ENCODE data around the gene CCL1.

The CCL1 gene

GRCh38 chr17:34363183-34363661 is at the start of gene CCL1:
TSS of gene CCL1 (minus strand) at chr17:34363233. CDS start at chr17:34363161, 72 bp downstream.
- DNase-seq (ENCODE audit: low read depth in 1 of 2, low spot score in 1 of 2): no peak

- DNase-seq (ENCODE audit: low read depth in 1 of 2, low spot score in 1 of 2): no peak
These were observed 49.5 kb upstream of the CCL1 start for GRCh38 chr17:34412534-34412933.

- DNase-seq (ENCODE audit: low read depth in 1 of 2, low spot score in 1 of 2): no peak
These were observed 48.8 kb upstream of the CCL1 start for GRCh38 chr17:34411646-34412421.

- no peak for DNase-seq (ENCODE audit: low read depth in 1 of 2, low spot score in 1 of 2)
These were observed 46.3 kb upstream of the CCL1 start for GRCh38 chr17:34409352-34409751.

GRCh38 chr17:34408439-34408838 is 45.4 kb upstream of the CCL1 start:
- no peak for DNase-seq (ENCODE audit: low read depth in 1 of 2, low spot score in 1 of 2)

- DNase-seq (ENCODE audit: low read depth in 1 of 2, low spot score in 1 of 2): no peak
These were observed 43.2 kb upstream of the CCL1 start for GRCh38 chr17:34406226-34406625.

- DNase-seq (ENCODE audit: low read depth in 1 of 2, low spot score in 1 of 2): no peak
These were observed 40.0 kb upstream of the CCL1 start for GRCh38 chr17:34403006-34403405.

- no peak for DNase-seq (ENCODE audit: low read depth in 1 of 2, low spot score in 1 of 2)
These were observed 38.1 kb upstream of the CCL1 start for GRCh38 chr17:34401165-34401564.

GRCh38 chr17:34400301-34400931 is 37.4 kb upstream of the CCL1 start:
- DNase-seq (ENCODE audit: low read depth in 1 of 2, low spot score in 1 of 2): no peak

GRCh38 chr17:34399725-34400124 is 36.7 kb upstream of the CCL1 start:
- no peak for DNase-seq (ENCODE audit: low read depth in 1 of 2, low spot score in 1 of 2)

GRCh38 chr17:34398990-34399389 is 36.0 kb upstream of the CCL1 start:
- no peak for DNase-seq (ENCODE audit: low read depth in 1 of 2, low spot score in 1 of 2)

- no peak for DNase-seq (ENCODE audit: low read depth in 1 of 2, low spot score in 1 of 2)
These were observed 34.2 kb upstream of the CCL1 start for GRCh38 chr17:34397265-34397664.

GRCh38 chr17:34393401-34393800 is 30.4 kb upstream of the CCL1 start:
- no peak for DNase-seq (ENCODE audit: low read depth in 1 of 2, low spot score in 1 of 2)

GRCh38 chr17:34391241-34391640 is 28.2 kb upstream of the CCL1 start:
- DNase-seq (ENCODE audit: low read depth in 1 of 2, low spot score in 1 of 2): no peak

- no peak for DNase-seq (ENCODE audit: low read depth in 1 of 2, low spot score in 1 of 2)
These were observed 27.6 kb upstream of the CCL1 start for GRCh38 chr17:34390649-34391048.

GRCh38 chr17:34389126-34389750 is 26.2 kb upstream of the CCL1 start:
- no peak for DNase-seq (ENCODE audit: low read depth in 1 of 2, low spot score in 1 of 2)

GRCh38 chr17:34387566-34387965 is 24.5 kb upstream of the CCL1 start:
- DNase-seq (ENCODE audit: low read depth in 1 of 2, low spot score in 1 of 2): no peak

GRCh38 chr17:34386697-34387550 is 23.9 kb upstream of the CCL1 start:
- no peak for DNase-seq (ENCODE audit: low read depth in 1 of 2, low spot score in 1 of 2)

- DNase-seq (ENCODE audit: low read depth in 1 of 2, low spot score in 1 of 2): no peak
These were observed 23.3 kb upstream of the CCL1 start for GRCh38 chr17:34386343-34386696.

- no peak for DNase-seq (ENCODE audit: low read depth in 1 of 2, low spot score in 1 of 2)
These were observed 22.0 kb upstream of the CCL1 start for GRCh38 chr17:34384822-34385605.

- DNase-seq (ENCODE audit: low read depth in 1 of 2, low spot score in 1 of 2): no peak
These were observed 21.2 kb upstream of the CCL1 start for GRCh38 chr17:34384271-34384670.
